ENCODE measurements around the gene ARL3.
A peak's percentile ranks its signal among the peaks of the same experiment; 100 is the strongest.

The ARL3 gene

GRCh38 chr10:102648269-102648888 lies 65.8 kb downstream of the ARL3 start:
- H3K27ac ChIP-seq, result no peak overlapping the region

DNA sequence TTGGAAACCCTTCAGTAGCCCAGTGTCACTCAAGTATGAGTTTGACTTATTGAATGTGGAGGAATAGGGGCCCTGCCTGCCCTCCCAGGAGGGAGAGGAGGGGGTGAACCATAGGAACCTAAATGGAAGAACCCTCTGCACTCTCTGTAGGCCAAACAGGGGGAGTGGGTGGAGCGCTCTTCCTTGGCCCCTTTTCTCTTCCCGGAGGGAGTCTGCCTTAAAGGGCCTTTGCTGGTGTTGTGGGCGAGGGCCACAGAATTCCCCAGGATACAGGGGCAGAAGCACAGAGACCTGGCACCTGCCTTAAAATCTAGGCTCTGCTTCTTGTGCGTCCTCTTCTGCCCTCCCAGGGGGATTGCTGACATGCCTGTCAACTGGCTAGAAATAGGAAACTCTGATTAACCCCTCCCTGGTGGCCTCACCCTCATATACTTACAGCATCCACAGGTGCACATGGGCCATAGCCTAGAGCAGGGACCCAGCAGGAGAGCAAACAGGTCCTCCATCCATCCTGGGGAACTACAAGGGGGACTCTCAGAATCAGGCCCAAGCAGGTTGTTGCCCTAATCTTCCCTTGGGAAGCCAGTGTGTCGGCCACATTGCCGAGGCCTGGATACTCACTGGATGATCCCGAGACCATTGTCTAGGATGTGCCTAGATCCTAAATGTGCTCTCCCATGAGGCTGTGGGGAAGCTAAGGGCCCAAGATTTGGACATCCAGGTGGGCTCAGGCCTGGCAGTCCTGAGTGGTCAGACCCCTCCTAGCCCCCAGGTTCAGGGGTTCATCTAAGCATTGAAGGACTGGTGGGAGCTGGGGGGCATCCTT lies 66.5 kb downstream of the ARL3 start:
- H3K27ac ChIP-seq, result no peak overlapping the region; the same call in 1 of the 2 replicates

More at GRCh38 chr10:102648269-102648888, 65.8 kb downstream of the ARL3 start:
- TF ChIP-seq CTCF (conservative IDR thresholded peaks at IDR 0.05) (no peak), ZFX (IDR thresholded peaks at IDR 0.05) (no peak)

GRCh38 chr10:102646610-102647442 lies 67.4 kb downstream of the ARL3 start:
- no peak for TF ChIP-seq CTCF (conservative IDR thresholded peaks at IDR 0.05)
- no peak for TF ChIP-seq ZFX (IDR thresholded peaks at IDR 0.05)
- peak overlapping the region; percentile 97 for H3K27ac ChIP-seq

More for the DNA sequence above, 66.5 kb downstream of the ARL3 start:
- TF ChIP-seq ZFX (IDR thresholded peaks at IDR 0.05) (no peak), CTCF (conservative IDR thresholded peaks at IDR 0.05) (no peak)

DNA sequence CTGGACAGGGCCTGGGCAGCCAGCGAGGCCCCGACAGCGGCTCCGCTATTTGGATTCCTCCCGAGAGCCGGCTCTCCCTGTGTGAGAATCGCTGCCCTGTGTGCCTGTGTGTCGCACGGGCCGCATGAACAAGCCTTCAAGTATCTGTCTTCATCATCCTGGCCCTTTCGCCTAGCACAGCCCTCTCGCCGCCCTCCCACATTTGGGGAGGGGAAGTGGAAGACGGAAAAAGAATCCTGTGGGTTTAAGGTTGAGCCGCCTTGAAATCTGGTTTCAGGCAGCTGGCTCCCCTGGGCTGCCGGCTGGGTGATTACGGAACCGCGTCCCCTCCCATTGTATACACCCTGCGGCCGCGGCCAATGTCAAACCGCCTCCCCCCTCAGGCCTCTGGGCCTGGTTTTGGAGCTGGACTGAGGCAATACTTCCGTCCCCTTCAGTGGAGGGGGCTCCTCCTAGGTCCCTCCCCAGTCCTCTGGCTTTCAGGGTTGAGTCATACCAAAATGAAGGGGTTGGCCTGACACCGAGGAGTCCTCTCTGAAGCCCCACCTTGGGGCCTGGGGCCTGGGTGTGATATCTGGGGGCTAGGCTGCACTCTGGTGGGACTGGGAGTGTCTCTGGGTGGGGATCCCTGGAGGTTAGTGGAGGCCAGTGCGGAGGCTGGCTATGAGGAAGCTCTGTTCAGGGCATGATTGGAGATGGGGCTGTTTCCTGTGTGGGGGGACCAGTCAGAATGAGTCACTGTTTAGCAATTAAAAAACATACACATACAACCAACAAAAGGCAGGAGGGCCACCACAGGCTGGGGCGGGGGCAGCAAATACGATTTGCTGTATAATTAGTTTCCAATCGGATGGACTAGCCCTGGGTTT lies 68.2 kb downstream of the ARL3 start:
- peak overlapping the region; percentile 97 for H3K27ac ChIP-seq
- TF ChIP-seq ZFX (IDR thresholded peaks at IDR 0.05), result 0 out of 2 replicates have a peak, but pooled peaks have one; percentile 9
- TF ChIP-seq CTCF (conservative IDR thresholded peaks at IDR 0.05), result no peak

DNA sequence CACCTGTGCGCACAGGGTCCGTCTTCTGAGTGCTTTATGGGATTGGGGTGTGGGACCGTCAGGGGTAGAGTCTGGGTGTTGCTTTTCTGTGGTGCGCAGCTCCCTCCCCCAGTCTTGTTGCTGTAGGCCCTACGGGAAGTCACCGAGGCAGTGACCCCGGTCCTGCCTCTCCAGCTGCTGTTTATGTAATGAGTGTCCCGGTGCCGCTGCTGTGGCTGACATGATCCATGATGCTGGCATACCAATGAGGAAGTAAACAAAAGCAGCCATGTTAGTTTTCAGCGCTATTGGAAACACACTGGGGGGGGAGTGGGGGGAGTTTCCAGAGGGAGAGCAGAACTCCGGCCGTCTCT lies 68.8 kb downstream of the ARL3 start:
- TF ChIP-seq ZFX (IDR thresholded peaks at IDR 0.05) (no peak), CTCF (conservative IDR thresholded peaks at IDR 0.05) (no peak)
- peak overlapping the region; percentile 97 for H3K27ac ChIP-seq

DNA sequence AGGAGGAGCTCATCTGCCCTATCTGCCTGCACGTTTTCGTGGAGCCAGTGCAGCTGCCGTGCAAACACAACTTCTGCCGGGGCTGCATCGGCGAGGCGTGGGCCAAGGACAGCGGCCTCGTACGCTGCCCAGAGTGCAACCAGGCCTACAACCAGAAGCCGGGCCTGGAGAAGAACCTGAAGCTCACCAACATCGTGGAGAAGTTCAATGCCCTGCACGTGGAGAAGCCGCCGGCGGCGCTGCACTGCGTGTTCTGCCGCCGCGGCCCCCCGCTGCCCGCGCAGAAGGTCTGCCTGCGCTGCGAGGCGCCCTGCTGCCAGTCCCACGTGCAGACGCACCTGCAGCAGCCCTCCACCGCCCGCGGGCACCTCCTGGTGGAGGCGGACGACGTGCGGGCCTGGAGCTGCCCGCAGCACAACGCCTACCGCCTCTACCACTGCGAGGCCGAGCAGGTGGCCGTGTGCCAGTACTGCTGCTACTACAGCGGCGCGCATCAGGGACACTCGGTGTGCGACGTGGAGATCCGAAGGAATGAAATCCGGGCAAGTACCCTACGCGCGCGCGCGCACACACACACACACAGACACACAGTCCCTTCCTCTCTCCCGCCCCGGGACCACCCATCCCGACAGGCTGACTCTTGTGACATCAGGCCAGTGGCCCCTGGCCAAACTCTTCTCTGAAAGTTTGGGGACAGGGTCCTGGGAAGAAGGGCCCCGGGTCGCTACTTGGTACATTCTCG lies 69.4 kb downstream of the ARL3 start:
- TF ChIP-seq ZFX (IDR thresholded peaks at IDR 0.05) (peak; percentile 87), CTCF (conservative IDR thresholded peaks at IDR 0.05) (peak; percentile 88)
- H3K27ac ChIP-seq, result peak overlapping the region; percentile 97

All from C4-2B (cell line).